ENCODE data around the gene FRMD4A.
A peak's percentile ranks its signal among the peaks of the same experiment; 100 is the strongest.

Gene FRMD4A

DNA sequence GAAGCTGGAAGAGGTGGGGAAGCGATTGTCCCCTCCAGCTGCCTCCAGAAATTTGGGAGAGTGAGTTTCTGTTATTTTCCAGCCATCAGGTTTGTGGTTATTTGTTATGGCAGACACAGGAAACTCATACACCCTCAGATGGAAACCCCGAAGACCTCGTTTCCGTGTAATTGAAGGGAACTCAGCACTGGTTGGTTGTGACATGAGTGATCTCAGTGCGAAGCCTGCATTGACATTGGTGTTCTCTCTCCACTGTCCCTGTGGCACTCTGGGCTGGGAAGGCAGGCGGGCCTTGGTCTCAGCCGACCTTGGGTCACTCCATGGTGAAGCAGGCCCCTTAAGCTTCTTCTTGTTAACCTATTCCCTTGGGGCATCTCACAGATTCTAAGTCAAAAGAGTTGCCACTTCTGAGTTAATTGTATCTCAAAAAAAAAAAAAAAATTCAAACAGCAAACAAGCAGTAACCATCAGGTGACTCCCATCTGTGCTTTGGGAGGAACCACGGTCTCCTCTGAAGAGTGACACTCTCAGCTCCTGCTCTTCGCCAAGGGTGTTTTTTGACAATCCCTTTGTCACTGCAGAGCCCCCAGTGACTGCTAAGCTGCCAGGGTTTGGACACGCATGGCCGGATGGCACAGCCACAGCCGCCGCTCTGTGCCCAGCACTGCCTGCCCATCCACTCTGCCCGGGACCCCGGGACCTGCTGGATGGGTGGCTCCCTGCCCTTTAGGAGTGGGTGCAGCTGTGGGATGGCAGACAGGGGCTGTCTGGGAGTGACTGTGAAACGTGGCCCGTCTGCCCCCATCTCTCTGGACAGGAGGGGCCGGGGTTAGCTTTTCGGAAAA, 510.4 kb downstream of the FRMD4A start:
- H3K27ac Mint-ChIP-seq, result peak overlapping the region; percentile 39
- H3K9me3 Mint-ChIP-seq, result peaks cover 19% of the 10 kb centered on the region

GRCh38 chr10:13816195-13816925, 514.4 kb downstream of the FRMD4A start:
- H3K9me3 Mint-ChIP-seq, result peaks cover 20% of the 10 kb centered on the region
- no peak overlapping the region for H3K4me3 Mint-ChIP-seq
- no peak overlapping the region for H3K27ac Mint-ChIP-seq
- DNase-seq, result no peak
- H3K4me1 Mint-ChIP-seq, result peaks cover 17% of the 10 kb centered on the region
- peaks cover 13% of the 10 kb centered on the region for H3K27me3 Mint-ChIP-seq
- CTCF ChIA-PET, result no interaction called here
- H3K36me3 Mint-ChIP-seq, result peaks cover 2% of the 10 kb centered on the region

More for the DNA sequence above, 510.4 kb downstream of the FRMD4A start:
- Mint-ChIP-seq H3K36me3 (peaks cover 2% of the 10 kb centered on the region), H3K4me1 (peaks cover 17% of the 10 kb centered on the region), H3K4me3 (no peak overlapping the region), H3K27me3 (peaks cover 28% of the 10 kb centered on the region)
- CTCF ChIA-PET, result no interaction called here
- DNase-seq, result no peak

DNA sequence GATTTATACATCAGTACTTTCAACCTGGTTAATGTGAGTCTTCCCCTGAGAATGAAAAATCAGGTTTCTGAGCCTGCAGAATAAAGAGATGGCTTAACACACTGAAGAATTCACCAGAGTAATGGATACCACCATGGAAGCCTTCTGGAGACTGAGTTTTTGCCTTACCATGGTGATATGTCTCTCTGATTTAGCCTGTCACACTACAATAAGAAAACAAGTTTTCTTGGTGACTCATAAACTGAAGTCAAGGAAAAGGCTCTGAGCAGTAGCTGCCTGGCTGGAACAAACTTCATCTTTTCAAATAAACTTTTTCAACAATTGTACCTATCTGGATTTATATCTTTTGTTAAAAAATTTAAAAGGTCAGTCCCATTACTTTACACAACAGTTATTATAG, 515.0 kb downstream of the FRMD4A start:
- Mint-ChIP-seq H3K4me1 (peaks cover 12% of the 10 kb centered on the region), H3K36me3 (peaks cover 2% of the 10 kb centered on the region), H3K27me3 (peaks cover 7% of the 10 kb centered on the region), H3K9me3 (peaks cover 20% of the 10 kb centered on the region), H3K27ac (no peak overlapping the region), H3K4me3 (no peak overlapping the region)
- DNase-seq, result no peak
- CTCF ChIA-PET, result no interaction called here

DNA sequence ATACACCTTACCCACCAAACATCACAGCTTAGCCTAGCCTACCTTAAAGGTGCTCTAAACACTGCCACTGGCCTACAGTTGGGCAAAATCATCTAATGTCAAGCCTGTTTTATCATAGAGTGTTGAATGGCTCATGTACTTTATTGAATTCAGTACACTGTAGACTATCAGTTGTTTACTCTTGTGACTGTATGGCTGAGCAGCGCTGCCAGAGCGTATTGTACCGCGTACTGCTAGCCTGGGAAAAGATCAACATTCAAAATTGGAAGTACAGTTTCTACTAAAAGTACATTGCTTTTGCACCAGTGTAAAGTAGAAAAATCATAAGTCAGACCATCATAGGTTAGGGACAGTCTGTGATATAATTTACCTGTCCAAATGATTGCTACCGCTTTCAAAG, 517.2 kb downstream of the FRMD4A start:
- DNase-seq, result no peak
- Mint-ChIP-seq H3K27ac (no peak overlapping the region), H3K4me3 (no peak overlapping the region), H3K36me3 (no peaks in the 10 kb centered on the region), H3K27me3 (peaks cover 5% of the 10 kb centered on the region), H3K4me1 (peaks cover 12% of the 10 kb centered on the region), H3K9me3 (peaks cover 13% of the 10 kb centered on the region)
- CTCF ChIA-PET, result no interaction called here

DNA sequence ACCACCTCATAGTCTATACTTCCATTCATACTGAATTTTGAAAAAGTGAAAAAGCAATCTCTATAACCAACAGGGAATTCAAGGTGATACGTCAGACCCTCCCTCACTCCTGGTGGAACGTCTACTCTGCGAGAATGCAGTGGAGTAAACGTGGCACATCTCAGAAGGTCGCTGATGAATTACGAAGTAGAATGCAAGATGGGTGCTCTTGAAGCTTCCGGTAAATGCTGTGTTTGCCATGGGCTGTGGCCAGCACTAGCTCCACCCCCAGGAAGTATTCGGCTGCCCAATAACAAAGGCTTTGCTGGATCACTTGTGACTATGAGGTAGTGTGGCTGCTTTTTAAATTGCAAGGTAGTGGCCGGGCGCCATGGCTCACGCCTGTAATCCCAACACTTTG, 517.9 kb downstream of the FRMD4A start:
- Mint-ChIP-seq H3K4me3 (no peak overlapping the region), H3K4me1 (peaks cover 12% of the 10 kb centered on the region), H3K36me3 (no peaks in the 10 kb centered on the region), H3K9me3 (peaks cover 10% of the 10 kb centered on the region), H3K27ac (no peak overlapping the region), H3K27me3 (peaks cover 5% of the 10 kb centered on the region)
- DNase-seq, result no peak
- CTCF ChIA-PET, result no interaction called here

DNA sequence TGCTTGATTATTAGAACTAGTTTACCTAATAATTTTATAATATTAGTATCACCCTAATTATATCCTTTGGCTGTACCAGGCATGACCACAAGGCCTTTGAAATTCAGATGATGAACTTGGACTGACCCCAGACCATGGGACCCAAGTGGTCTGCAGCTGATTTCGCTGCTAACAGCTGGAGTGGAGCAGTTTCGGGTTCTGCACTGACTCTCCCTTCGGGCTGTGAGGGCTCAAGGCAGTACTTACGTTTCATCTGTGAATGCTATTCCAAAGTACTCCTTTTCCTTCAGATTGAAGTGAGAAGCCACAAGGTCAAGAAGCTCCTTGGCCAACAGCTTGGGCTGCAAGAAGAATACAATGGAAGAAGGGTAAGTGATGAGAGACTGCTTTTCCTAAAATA, 520.2 kb downstream of the FRMD4A start:
- DNase-seq, result no peak
- H3K36me3 Mint-ChIP-seq, result no peaks in the 10 kb centered on the region
- CTCF ChIA-PET, result interaction anchor here (1.0 kb wide), 1 partner anchor 12 kb away, joined by 3 read pairs; no protein-coding TSS in a partner anchor

GRCh38 chr10:13809427-13809826, 521.3 kb downstream of the FRMD4A start:
- no peak overlapping the region for H3K27ac Mint-ChIP-seq
- CTCF ChIA-PET, result interaction anchor here (1.0 kb wide), 1 partner anchor 11 kb away, joined by 3 read pairs; no protein-coding TSS in a partner anchor

More for the DNA sequence above, 520.2 kb downstream of the FRMD4A start:
- Mint-ChIP-seq H3K4me3 (no peak overlapping the region), H3K27ac (no peak overlapping the region), H3K9me3 (peaks cover 1% of the 10 kb centered on the region), H3K4me1 (peaks cover 16% of the 10 kb centered on the region), H3K27me3 (peaks cover 5% of the 10 kb centered on the region)

GRCh38 chr10:13808556-13809391, 522.0 kb downstream of the FRMD4A start:
- Mint-ChIP-seq H3K4me3 (no peak overlapping the region), H3K9me3 (no peaks in the 10 kb centered on the region), H3K27me3 (peaks cover 17% of the 10 kb centered on the region), H3K4me1 (peaks cover 16% of the 10 kb centered on the region), H3K36me3 (no peaks in the 10 kb centered on the region), H3K27ac (no peak overlapping the region)
- no peak for DNase-seq
- CTCF ChIA-PET, result no interaction called here

More at GRCh38 chr10:13809427-13809826, 521.3 kb downstream of the FRMD4A start:
- Mint-ChIP-seq H3K4me3 (no peak overlapping the region), H3K27me3 (peaks cover 11% of the 10 kb centered on the region), H3K4me1 (peaks cover 16% of the 10 kb centered on the region), H3K36me3 (no peaks in the 10 kb centered on the region), H3K9me3 (no peaks in the 10 kb centered on the region)
- DNase-seq, result no peak

DNA sequence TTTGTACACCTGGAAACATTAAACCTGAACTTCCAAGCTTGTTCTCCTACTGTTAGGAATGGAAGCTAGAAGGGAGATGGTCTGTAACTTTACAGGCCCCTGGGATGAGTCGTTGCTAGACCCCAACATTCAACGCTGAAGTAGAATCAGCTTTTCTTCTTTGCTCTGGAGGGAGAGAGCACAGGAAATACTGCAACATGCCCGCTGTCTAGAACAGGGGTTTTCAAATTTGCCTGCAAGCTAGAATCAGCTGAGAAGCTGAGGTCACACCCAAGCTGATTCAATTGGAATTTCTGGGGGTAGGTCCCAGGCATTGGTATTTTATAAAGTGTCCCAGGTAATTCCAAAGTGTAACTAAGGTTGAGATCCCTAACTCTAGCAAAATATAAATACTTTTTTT, 524.3 kb downstream of the FRMD4A start:
- Mint-ChIP-seq H3K27me3 (peaks cover 33% of the 10 kb centered on the region), H3K27ac (no peak overlapping the region), H3K9me3 (no peaks in the 10 kb centered on the region), H3K4me3 (no peak overlapping the region), H3K36me3 (no peaks in the 10 kb centered on the region), H3K4me1 (peaks cover 18% of the 10 kb centered on the region)
- CTCF ChIA-PET, result no interaction called here
- no peak for DNase-seq

- no peak for DNase-seq
- peaks cover 37% of the 10 kb centered on the region for H3K27me3 Mint-ChIP-seq
- H3K9me3 Mint-ChIP-seq, result no peaks in the 10 kb centered on the region
- no peak overlapping the region for H3K4me3 Mint-ChIP-seq
- H3K27ac Mint-ChIP-seq, result no peak overlapping the region
- no peaks in the 10 kb centered on the region for H3K36me3 Mint-ChIP-seq
- CTCF ChIA-PET, result interaction anchor here (1.0 kb wide), 1 partner anchor 15 kb away, joined by 4 read pairs; no protein-coding TSS in a partner anchor
- H3K4me1 Mint-ChIP-seq, result peaks cover 13% of the 10 kb centered on the region
These were observed 526.9 kb downstream of the FRMD4A start for GRCh38 chr10:13803566-13804554.

- CTCF ChIA-PET, result no interaction called here
- DNase-seq, result no peak
- Mint-ChIP-seq H3K36me3 (no peaks in the 10 kb centered on the region), H3K4me3 (no peak overlapping the region), H3K9me3 (no peaks in the 10 kb centered on the region), H3K4me1 (peaks cover 25% of the 10 kb centered on the region), H3K27me3 (peaks cover 44% of the 10 kb centered on the region), H3K27ac (no peak overlapping the region)
These were observed 528.8 kb downstream of the FRMD4A start for GRCh38 chr10:13801907-13802288.

DNA sequence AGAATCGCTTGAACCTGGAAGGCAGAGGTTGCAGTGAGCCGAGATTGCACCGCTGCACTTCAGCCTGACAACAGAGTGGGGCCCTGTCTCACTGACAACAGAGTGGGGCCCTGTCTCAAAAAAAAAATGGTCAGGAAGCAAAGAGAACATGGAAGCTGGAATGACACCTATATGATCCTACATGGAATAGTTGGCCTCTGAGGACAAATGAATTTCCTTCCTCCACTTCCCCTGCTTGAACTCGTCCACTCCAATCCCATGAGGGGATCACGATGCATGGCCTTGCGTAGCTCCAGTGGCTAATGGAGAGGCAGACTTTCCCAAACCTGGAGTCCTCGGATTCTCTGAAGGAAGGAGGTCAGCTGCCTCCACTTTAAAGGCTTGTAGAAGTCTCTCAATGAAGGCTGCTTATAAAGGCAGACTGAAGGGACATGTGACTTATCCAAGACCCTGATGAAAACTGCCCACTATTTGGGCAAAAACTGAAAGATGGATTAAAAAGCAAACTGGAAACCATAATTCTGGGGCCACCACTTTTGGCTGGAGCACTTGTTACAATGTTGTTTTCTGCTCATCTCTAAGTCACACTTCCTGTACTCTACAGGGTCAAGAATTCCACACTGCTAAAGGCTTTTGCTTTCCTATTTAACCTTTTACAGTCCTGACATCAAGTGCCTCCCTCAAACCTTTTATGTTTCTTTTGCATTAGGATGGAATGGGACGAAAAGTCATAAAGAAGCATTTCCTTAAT, 529.4 kb downstream of the FRMD4A start:
- peaks cover 44% of the 10 kb centered on the region for H3K27me3 Mint-ChIP-seq
- CTCF ChIA-PET, result no interaction called here
- H3K4me3 Mint-ChIP-seq, result no peak overlapping the region
- H3K27ac Mint-ChIP-seq, result no peak overlapping the region
- no peaks in the 10 kb centered on the region for H3K9me3 Mint-ChIP-seq
- no peaks in the 10 kb centered on the region for H3K36me3 Mint-ChIP-seq
- H3K4me1 Mint-ChIP-seq, result peaks cover 27% of the 10 kb centered on the region
- no peak for DNase-seq

DNA sequence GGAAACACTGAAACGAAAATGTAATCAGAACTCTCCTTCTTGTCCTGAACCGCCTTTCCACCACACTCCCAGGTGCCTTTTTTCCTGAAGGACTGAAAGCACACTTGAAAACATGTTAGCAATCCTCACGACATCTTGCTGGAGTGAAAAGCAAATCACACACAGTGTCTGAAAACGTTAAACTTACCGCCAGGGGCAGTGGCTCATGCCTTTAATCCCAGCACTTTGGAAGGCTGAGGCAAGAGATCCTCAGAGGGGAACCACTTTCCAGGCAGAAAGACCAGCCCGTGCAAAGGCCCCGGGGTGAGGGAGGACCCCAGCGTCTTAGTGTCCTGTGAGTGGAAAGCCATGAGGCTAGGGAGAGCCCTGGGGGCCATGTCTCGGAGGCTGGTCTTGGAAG, 533.6 kb downstream of the FRMD4A start:
- CTCF ChIA-PET, result no interaction called here
- H3K27ac Mint-ChIP-seq, result no peak overlapping the region
- no peaks in the 10 kb centered on the region for H3K36me3 Mint-ChIP-seq
- H3K9me3 Mint-ChIP-seq, result no peaks in the 10 kb centered on the region
- DNase-seq, result no peak
- H3K4me3 Mint-ChIP-seq, result no peak overlapping the region
- H3K27me3 Mint-ChIP-seq, result peaks cover 20% of the 10 kb centered on the region
- H3K4me1 Mint-ChIP-seq, result peaks cover 56% of the 10 kb centered on the region
